Fibroblast of upper back skin (primary cell): ENCODE results near the gene LPCAT4.
"Not testable (repeated sequence)": the region's sequence is repeated elsewhere in the genome, so short reads cannot be mapped to it uniquely, and the experiment has no call there.

Source experiments
- DNase-seq: peaks from one replicate; pipeline ENCODE4 v3.0.0-alpha.2; 2013

Gene LPCAT4, protein sequence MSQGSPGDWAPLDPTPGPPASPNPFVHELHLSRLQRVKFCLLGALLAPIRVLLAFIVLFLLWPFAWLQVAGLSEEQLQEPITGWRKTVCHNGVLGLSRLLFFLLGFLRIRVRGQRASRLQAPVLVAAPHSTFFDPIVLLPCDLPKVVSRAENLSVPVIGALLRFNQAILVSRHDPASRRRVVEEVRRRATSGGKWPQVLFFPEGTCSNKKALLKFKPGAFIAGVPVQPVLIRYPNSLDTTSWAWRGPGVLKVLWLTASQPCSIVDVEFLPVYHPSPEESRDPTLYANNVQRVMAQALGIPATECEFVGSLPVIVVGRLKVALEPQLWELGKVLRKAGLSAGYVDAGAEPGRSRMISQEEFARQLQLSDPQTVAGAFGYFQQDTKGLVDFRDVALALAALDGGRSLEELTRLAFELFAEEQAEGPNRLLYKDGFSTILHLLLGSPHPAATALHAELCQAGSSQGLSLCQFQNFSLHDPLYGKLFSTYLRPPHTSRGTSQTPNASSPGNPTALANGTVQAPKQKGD

DNA sequence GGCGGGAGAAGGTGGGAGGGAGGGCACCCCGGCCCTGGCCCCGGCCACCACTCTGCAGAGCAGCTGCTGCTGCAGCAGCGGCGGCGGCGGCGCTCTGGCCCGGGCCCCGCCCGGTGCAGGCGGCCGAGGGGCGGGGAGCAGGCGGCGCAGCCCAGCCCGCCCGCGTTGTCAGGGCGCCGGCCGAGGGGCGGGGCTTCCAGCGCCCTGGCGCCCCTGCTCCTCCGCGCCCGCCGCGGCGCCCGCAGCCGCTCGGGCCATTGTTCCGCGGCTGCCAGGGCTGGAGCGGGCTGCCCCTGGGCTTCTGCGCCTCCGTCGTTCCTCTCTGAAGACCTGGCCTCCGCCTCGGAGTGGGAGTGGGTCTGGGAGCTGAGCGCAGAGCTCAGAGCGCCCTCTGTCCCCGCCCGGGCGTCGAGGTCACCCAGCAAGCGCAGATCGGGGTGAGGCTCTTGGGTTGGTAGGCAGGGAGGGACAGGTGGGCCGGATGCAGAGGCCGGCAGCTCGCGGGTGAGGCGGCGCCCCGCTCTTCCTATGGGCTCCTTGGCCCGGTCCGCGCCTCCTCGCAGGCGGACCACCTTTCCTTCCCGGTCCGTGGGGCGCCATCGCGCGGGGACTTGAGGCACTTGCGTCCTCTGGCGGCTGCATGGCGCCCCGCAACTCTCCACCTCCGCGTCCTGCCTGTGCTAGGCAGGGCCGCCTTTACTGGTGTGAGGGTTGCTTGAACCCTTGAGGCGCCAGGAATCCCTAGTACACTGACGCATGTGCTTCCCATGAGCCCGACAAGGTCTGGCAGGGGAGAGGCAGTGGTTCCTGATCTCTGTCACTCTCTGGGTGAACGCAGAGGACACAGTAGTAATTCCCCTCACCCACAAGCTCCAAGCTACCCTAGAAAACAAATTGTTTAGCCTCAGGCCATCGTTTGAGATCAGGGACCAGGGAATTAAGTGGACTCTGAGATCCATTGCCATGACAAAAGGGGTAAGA, at the start of gene LPCAT4:
LPCAT4 (minus strand) TSS at position 96 of the 981 bp plus-strand sequence. CDS start 96 bp downstream, outside the sequence.
- peak; percentile 78 for DNase-seq

DNA sequence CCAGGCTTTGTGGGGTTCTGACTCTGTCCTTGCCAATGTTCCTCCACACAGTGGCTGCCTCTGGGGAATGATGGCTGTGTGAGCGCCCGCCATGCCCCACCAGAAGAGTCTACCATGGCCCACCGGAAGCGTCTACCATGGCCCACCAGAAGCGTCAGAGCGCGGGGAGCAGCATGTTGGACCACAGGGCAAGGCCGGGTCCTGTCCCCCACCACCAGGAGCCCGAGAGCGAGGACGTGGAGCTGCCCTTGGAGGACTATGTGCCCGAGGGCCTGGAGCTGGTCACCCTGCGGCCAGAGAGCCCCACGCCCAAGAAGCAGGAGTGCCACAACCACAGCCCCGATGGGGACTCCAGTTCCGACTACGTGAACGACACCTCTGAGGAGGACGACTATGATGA, 42.5 kb upstream of the LPCAT4 start:
- DNase-seq = not testable (repeated sequence)

DNA sequence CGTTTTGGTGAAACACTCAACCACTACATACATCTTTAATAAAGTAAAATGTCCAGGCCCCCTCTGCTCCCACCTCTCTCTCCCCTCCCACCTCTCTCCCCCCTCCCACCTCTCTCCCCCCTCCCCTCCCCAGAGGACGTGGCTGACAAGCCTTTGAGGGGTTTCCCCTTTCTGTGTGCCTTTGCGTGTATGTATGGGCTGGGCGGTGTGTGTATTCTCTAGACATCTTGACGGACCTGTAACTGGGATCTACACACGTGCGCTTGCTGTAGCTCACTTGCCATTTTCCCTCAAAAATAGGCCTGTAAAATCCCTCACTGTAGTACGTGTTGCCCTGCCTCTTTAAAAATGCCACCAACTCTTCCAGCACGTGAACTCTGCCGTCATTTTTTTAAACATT, 42.0 kb upstream of the LPCAT4 start:
- DNase-seq = not testable (repeated sequence)

DNA sequence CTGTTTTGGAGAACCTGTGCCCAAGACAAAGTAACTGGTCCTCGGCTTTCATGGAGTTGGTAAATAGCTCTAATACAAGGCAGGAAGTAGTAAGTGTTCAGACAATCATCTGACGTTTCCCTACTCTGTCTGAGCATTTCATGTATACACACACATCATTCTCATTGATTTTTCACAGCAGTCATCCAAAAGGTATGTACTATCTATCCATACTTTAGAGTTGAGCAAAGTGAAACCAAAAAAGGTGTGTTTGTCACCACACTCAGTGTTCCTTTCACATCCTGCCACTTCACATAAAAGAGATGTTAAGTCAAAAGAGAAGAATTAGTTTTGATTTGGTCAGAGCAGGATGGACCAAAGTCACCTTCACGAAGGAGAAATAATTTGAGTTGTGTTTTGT, 36.9 kb upstream of the LPCAT4 start:
- not testable (repeated sequence) for DNase-seq

DNA sequence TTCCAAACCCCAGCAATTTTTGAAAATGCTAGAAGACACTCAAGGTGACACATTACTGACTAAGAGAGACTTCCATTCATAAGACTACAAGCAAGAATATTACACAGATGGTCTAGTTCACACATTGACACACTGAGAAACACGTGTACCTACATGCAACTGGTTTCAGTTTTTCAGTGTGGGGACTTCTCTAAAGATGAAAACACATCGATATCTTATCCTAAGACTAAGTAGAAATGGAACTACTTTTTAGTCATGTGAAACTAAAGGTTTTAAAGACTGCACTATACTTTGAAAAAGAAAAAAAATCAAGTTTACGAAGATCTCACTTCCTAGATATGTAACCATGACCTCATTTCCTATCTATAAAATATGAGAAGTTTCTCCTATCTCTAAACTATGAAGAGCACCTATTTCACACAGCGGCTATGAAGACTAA, 36.2 kb upstream of the LPCAT4 start:
- DNase-seq = not testable (repeated sequence)

DNA sequence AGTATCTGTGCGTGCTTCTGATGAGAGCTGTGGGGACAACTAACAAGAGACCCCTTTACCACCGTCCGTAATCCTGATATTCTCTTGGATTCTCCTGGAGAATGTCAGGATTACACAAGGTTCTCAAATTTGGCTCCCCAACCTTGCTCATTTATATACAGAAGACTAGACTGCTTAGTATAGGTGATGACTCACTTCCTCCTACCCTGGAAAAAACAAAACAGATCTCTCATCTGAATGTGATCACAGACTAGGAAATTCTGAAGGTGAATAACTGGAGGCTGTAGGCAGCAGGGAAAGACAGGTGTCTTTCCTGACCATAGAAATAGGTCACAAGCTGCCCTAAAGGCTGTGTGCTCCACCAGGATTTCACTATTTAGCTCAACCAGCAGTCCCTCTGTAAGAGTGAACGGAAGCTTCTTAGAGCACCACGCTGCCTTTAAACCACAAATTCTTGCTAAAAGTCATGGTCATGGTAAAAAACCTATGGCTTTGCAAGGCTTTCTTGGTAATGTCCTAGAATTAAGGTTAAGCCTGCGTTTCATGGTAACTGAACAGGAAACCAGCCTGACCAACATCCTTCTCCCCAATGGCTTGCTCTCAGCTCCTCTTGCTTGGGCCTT, 30.8 kb upstream of the LPCAT4 start:
- DNase-seq = not testable (repeated sequence)

DNA sequence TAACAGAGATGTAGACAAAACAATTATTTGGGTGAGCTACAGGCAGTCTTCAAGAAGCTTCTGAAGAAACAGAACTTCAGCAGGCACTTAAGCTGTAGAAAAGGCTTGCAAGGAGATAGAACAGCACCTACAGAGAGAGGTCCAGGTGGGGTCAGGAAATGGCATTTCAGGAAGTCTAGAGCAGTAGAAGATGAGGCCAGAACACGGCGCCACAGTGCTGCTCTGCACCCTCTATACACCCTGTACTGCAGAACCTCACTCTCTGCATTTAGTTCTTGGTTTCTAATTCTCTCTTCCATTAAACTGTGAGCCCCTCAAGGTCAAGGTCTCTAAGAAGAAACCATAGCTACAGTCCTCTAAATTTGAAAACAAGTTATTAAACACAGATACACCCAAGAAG, 26.0 kb upstream of the LPCAT4 start:
- not testable (repeated sequence) for DNase-seq

DNA sequence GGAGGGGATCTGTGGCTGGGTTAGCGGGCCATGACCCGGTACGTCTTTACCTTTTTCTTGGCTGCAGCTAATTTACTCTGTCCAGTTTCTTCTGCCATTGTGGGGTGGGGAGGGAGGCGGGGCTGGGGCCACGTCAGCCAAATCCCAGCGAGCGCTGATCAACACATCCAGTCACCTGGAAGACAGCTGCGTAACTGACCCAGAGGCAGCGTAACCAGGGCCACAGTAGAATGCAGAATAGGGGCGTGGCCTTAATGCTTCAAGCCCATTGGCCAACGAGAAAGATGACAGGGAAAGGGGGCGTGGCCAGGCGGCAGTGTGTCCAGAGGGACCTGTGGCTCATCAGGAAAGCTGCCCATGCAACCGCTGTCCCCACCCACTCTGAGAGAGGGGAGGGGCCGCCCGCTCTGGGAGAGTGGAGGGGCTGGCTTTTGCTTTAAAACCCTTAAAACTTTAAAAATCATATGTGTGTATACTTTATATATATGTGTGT, 22.6 kb upstream of the LPCAT4 start:
- DNase-seq = not testable (repeated sequence)

DNA sequence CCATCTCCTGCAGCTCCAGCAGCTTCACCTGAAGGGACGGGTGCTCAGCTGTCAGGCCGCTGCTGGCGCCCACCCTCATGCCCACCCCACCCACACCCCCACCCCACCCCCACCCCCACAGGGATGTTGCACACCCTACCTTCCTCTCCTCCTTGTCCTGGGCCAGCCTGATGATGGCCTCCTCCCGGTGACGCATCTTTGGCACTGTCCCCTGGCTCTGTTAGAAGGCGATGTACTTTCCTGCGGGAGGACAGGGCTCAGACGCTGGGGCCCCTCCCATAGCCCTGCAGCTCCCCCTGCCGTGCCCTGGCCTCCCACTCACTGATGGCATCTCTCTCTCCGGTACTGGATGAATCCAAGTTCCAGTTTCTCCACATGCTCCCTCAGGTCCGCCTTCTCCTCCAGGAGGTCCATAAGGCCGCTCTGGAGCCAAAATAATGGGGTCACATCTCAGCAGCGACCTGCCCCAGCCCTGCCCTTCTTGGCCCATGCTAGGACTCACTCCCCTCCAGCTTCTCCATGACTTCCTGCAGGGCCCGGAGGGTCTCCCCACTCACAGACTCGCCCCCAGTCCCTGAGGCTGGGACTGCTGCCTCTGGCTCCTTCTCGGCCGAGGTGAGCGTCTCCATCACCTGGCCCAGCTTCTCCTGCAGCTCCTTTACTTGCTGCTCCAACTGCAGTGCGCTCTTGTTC, 15.0 kb upstream of the LPCAT4 start:
- not testable (repeated sequence) for DNase-seq

DNA sequence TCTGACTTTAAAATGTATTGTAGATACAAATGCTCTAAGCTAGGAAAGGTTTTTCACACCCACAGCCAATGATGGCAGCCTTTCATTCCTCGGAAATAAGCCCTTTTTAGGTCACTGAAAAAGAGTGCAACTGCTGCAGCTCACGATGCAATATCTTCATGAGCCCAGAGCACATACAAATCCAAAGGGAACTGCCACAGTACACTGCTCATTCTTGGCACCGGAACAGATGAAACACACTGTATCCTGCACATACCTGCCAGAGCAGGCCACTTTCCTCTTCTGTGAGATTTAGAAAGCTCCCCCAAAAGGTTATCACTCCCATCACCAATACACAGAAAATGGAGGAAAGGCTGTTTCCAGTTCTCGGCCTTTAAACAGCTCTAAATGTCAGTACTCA, 13.5 kb upstream of the LPCAT4 start:
- not testable (repeated sequence) for DNase-seq

DNA sequence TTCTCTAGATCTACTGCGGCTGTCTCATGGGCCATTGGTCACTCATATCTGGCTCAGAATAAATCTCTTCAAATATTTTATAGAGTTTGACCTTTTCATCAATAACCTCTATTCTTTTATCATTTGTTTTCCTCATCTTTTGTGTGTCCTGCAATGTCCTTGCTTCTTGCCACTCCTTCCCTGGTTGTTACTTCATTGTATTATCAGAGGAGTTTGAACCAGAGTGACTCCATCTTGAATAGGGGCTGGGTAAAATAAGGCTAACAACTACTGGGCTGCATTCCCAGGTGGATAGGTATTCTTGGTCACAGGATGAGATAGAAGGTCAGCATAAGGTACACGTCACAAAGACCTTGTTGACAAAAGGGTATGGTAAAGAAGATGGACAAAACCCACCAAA, 9.9 kb upstream of the LPCAT4 start:
- DNase-seq = no peak

DNA sequence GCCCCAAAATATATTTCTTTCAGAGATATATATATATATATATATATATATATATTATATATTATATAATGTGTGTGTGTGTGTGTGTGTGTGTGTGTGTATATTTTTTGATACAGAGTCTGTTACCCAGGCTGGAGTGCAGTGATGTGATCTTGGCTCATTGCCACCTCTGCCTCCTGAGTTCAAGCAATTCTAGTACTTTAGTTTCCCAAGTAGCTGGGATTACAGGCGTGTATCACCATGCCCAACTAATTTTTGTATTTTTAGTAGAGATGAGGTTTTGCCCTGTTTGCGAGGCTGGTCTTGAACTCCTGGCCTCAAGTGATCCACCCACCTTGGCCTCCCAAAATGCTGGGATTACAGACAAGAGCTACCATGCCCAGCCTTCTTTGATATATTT, 8.5 kb upstream of the LPCAT4 start:
- not testable (repeated sequence) for DNase-seq

DNA sequence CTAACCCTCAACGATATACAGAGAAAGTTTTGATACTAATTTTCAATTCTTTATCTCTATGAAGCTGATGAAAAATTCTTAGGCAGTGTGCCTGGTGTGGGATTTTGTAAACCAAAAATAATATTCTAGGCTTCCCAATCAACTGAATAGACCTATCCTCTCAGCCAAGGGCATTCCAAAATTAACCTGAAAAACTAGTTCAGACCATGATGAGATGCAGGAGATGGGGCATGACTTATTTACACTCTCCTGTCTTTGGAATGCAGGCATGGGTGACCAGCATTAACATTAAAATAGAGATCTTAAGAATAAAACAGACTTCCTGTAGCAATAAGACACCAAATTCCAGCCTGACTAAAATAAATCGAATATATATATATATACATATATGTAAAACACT, 7.8 kb upstream of the LPCAT4 start:
- DNase-seq = no peak

DNA sequence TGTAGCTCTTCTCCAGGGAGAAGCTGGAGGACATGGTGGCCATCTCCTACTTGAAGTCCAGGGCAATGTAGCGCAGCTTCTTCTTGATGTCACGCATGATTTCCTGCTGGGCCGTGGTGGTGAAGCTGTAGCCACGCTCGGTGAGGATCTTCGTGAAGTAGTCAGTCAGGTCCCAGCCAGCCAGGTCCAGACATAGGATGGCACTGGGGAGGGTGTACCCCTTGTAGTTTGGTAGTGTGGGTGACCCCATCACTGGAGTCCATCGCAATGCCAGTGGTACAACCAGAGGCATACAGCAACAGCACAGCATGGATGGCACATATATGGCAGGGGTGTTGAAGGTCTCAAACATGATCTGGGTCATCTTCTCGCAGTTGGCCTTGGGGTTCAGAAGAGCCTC, 7.0 kb upstream of the LPCAT4 start:
- no peak for DNase-seq

DNA sequence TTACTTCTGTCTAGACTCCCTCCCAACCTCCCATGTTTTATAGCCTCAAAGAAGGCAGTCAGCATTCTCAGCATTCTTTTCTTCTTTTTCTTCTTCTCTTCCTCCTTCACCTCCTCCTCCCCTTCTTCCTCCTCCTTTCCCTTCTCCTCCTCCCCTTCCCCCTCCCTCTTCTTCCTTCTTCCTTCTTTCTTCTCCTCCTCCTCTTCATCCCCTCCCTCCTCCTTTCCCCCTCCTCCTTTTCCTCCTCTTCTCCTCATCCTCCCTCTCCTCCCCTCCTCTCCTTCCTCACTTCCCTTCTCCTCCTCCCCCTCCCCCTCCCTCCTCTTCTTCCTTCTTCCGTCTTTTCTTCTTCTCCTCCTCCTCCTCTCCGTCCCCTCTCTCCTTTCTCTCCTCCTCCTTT, 3.6 kb upstream of the LPCAT4 start:
- no peak for DNase-seq

DNA sequence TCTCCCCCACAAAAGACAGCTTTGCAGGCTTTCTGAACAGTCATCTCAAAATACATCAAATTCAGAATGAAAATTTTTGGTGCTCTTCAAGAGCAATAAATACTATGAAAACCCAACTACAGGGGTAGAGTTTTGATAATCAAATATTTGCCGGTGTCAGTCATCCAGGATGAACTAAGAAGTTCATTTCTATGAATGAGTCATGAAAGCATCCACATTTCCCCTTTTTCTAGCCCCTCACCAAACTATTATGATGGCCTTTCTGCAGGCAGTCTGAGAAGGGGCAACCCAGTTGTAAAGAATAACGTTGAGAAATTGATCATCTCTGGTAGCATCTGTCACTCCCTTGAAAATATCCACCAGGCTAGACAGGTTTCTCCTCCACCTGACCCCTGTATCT, 3.1 kb upstream of the LPCAT4 start:
- DNase-seq = no peak

DNA sequence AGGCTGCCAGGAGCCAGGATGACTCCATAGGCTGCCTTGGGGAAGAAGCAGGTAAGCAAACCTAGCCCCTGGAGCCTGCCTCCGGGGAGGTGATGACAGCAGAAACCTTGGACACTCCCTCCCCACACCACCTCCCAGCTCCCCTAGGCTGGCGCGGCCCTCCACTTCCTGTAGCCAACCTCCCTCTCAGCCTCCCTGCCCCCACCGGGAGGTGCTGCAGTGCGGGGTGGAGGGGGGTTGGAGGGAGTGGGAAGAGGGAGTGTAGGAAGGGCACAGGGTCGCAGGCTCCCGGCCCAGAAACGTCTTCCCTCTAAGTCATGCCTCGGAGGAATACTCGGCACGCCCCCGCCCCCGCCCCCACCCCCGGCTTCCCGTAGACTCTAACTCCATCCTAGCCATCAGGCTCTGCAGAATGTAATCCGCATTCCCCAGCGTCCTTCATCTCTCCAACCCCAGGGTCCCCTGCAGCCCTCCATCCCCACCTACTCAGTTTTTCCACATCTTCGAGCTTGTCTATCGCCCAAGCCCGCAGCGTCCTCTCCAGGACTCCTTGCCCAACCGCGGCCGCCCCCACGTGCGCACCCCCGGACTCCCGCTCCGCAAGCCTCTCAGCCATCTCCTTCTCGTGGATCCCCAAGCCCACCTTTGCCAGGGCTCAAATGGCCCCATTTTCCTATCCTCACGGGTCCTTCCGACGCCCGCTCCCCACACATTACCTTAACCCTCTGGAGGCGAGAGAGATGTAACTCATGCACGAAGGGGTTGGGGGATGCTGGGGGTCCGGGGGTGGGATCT, 528 bp downstream of the LPCAT4 start:
- peak; percentile 59 for DNase-seq

DNA sequence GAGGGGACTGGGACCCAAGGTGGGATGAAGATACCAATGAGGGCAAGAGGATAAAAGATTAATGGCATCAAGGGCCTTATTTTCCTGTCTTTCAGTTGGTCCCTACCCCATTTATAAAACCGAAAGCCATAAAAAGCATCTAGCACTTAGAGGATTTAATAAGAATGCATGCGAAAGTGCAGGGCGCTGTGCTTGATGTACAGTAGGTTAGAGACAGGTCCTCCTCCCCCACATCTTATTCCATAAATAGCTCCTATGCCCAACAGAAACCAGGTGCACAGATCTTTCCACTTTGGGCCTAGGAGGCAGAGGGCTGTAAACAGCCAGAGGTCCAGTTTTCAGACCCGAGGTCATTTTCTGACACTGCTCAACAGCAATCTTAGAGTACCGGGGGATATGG, 1.2 kb downstream of the LPCAT4 start:
- no peak for DNase-seq

DNA sequence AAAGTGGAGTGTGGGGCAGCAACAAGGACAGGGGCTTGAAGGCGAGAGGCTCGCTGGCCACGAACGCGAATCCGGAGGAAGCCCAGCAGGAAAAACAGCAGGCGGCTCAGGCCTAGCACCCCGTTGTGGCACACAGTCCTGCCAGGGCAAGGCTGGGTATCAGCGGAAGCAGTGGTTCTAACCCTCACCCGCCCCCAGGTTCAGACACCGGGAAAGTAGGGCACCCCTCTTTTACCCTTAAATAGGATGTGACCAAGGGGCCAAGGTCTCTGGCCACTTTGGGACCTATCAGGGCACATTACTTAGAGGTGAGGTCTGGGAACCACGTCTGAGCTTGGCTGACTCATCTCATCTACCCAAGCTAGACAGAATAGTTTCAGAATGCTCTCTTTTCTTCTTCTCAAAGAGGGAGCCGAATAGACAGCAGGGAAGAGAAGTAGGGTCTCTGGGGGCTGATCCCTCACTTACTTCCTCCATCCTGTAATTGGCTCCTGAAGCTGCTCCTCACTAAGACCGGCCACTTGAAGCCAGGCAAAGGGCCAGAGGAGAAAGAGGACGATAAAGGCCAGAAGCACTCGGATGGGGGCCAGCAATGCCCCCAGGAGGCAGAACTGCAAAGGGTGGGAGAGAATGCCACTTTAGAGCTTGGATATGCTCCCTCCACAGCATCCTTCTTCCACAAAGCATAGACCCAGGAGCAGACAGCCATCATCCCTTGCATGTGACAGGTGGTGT, 1.7 kb downstream of the LPCAT4 start:
- DNase-seq = no peak

DNA sequence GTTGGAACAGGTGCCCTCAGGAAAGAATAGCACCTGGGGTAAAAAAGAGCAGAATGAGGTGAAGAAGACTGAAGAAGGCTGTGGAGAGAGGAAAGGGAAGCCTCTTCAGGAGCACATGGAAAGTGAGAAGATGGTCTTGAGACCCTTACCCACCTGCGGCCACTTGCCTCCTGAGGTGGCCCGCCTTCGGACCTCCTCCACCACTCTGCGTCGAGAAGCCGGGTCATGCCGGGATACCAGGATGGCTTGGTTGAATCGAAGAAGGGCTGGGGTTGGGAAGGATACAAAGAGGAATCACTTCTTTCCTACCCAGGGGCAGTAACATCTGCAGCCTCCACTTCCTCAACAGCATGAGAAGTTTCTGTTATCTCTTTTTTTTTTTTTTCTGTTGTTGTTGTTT, 3.0 kb downstream of the LPCAT4 start:
- DNase-seq = no peak
